Mucosa of descending colon (tissue), 3 donors: ENCODE measurements around the gene KSR1. TPM values are rescaled to one million over a fixed set of nuclear protein-coding genes. Genes with fewer than 3 reads are reported as not detected.

Experiments
- ATAC-seq: fragments of 200-7000 bp; cut with Tn5 transposase; one replicate; pipeline ENCODE4 v1.9.1; 2020; ENCODE audit warnings: mild to moderate bottlenecking, moderate library complexity
- DNase-seq, 3 donors: peaks; one replicate each; pipeline ENCODE4 v3.0.0-alpha.2; 2020
- H3K36me3 ChIP-seq: fragments of 200-600 bp; one replicate; pipeline ENCODE4 v1.8.0; 2021; ENCODE audit warnings: low read depth, mild to moderate bottlenecking
- H3K4me1 ChIP-seq: fragments of 200-600 bp; one replicate; pipeline ENCODE4 v1.8.0; 2021; ENCODE audit warnings: low read depth, mild to moderate bottlenecking
- H3K4me3 ChIP-seq: fragments of 200-600 bp; one replicate; pipeline ENCODE4 v1.8.0; 2021; ENCODE audit warnings: mild to moderate bottlenecking
- H3K9me3 ChIP-seq: fragments of 200-600 bp; one replicate; pipeline ENCODE4 v1.8.0; 2021; ENCODE audit warnings: mild to moderate bottlenecking
- intact Hi-C, 2 donors: fragments of 100-400 bp; cut with DNase I in 1 of 2; cut with micrococcal nuclease in 1 of 2; formaldehyde crosslinking; loops; one replicate each; pipeline versions ENCODE4 v1.11.0 to v1.11.1; 2022; cut with DNase I, micrococcal nuclease
- total RNA-seq, 3 donors: library from RNA; stranded (reverse); fragmentation: NEBNext Ultra II Directional in 2 of 3; extraction: Animal tissue kit (Norgen Biotek cat#: 25700) in 2 of 3; gene quantifications; one replicate each; pipeline versions ENCODE4 v1.2.1 to v1.2.4, GENCODE V29; 2021 to 2023
- TF ChIP-seq, protein P1 (sequence below): fragments of 200-600 bp; IDR thresholded peaks from one replicate; pipeline ENCODE4 v1.8.0; 2022; ENCODE audit warnings: antibody characterized with exemption, mild to moderate bottlenecking
- donor health status: DM: no; HTN: no; CAD: no; lungs with moderate emphysema.
- donor health status: DM: no; HTN: no; CAD: no.
- donor health status: DM: no; HTN: yes; CAD: no.

KSR1 gene
- total RNA-seq, 3 donors from 2014 or later = 20.5 to 50.4 (median 21.3) TPM

DNA sequence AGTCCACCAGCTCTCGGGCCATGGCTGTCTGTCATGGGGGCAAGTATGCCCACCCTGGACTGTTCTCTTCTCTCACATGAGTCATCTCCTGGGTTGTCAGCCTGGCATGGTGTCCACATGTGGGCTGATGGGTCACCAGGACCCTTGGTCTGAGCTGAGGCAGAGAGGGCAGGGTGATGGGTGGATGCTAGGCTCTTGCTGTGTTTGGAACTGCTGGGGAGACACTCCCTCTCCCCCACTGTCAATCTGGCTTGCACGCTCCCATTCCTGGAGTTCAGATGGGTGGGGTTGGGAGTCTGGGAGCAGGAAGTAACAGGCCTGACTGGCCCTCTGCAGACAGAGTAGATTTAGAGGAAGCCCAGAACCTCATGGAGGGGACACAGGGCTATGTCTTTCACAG lies 28.9 kb downstream of the KSR1 start:
- no peaks in the 10 kb centered on the region for H3K9me3 ChIP-seq
- DNase-seq (no peak), ATAC-seq (peak; percentile 72)
- no peak overlapping the region for H3K4me3 ChIP-seq
- H3K4me1 ChIP-seq = peaks cover 6% of the 10 kb centered on the region
- TF ChIP-seq, protein P1, sequence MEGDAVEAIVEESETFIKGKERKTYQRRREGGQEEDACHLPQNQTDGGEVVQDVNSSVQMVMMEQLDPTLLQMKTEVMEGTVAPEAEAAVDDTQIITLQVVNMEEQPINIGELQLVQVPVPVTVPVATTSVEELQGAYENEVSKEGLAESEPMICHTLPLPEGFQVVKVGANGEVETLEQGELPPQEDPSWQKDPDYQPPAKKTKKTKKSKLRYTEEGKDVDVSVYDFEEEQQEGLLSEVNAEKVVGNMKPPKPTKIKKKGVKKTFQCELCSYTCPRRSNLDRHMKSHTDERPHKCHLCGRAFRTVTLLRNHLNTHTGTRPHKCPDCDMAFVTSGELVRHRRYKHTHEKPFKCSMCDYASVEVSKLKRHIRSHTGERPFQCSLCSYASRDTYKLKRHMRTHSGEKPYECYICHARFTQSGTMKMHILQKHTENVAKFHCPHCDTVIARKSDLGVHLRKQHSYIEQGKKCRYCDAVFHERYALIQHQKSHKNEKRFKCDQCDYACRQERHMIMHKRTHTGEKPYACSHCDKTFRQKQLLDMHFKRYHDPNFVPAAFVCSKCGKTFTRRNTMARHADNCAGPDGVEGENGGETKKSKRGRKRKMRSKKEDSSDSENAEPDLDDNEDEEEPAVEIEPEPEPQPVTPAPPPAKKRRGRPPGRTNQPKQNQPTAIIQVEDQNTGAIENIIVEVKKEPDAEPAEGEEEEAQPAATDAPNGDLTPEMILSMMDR = no peak
- H3K36me3 ChIP-seq = no peaks in the 10 kb centered on the region
- intact Hi-C loops = no loop called here

DNA sequence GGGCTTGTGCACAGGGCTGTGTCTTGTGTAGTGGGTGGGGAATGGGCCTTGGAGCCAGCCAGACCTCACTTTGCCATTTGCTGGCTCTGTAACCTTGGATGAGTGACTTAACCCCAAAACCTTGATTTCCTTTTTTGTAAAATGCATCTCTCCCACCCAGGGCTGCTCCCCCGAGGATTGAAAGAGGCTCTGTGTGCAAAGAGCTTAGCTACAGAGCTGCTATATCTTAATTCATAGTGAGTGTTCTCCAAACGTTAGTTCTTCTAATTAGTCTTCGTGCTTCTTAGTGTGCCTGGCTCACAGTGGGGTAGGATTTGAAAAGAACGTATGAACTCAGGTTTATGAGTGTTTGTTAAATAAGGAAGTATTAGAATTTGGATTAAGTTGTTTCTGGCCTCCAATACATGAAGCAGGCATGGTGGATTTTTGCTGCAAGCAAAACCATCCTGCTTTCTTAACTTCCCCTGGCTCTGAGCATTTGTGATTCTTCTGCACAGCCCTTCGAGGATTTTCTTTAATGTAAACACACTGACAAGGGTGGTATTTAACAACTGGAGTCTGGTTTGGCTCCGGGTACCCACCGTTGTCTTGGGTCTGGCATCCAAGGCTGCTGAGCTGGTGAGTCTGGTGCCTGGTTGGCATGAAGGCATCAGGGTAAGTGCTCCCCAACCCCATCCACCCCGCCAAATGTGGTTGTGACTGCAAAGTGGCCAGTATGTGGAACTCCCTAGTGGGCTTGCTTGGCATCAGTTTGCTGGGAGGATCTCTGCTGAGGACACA lies 29.7 kb downstream of the KSR1 start:
- Histone ChIP-seq H3K4me1 (peaks cover 6% of the 10 kb centered on the region), H3K4me3 (no peak overlapping the region), H3K9me3 (no peaks in the 10 kb centered on the region), H3K36me3 (no peaks in the 10 kb centered on the region)
- DNase-seq (no peak), ATAC-seq (no peak)
- intact Hi-C loops = no loop called here
- TF ChIP-seq, protein P1 = no peak

DNA sequence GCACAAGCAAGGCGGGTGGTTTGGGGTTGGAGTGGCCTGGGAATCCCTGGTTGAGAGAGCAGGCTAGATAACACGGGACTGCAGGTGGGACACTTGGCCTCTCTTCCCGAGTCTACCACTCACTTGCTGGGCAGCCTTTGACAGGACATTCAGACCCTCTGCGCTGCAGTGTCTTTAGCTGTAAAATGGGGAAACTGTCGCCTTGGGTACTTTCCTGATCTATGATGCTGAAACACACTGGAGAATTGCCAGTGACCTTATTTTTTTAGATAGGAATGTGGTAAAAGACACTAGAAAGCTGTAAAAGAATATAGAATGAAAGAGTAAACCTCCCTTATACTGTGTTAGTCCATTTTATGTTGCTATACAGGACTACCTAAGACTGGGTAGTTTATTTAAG lies 30.5 kb downstream of the KSR1 start:
- Histone ChIP-seq H3K4me3 (no peak overlapping the region), H3K4me1 (peaks cover 6% of the 10 kb centered on the region), H3K9me3 (no peaks in the 10 kb centered on the region), H3K36me3 (no peaks in the 10 kb centered on the region)
- DNase-seq (no peak), ATAC-seq (no peak)
- intact Hi-C loops = no loop called here
- TF ChIP-seq, protein P1 = no peak

DNA sequence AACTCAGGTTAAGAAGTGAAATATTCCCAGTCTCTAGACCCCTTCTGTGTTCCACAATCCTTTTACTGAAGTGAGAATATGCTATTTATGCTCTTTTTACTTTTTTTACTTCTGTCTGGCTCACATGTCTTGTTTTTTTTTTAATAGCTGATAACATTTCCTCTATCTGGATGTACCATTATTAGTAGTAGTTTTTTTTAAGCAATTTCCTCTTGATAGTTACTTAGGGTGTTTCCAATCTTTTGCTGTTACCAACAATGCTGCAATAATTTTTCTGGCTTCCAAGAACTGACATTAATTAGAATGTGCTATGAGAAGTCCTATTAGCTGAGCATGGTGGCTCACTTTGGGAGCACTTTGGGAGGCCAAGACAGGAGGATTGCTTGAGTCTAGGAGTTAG lies 32.0 kb downstream of the KSR1 start:
- Histone ChIP-seq H3K36me3 (no peaks in the 10 kb centered on the region), H3K4me3 (no peak overlapping the region), H3K4me1 (peaks cover 6% of the 10 kb centered on the region), H3K9me3 (no peaks in the 10 kb centered on the region)
- ATAC-seq (no peak), DNase-seq (no peak)
- intact Hi-C loops = no loop called here
- TF ChIP-seq, protein P1 = no peak

DNA sequence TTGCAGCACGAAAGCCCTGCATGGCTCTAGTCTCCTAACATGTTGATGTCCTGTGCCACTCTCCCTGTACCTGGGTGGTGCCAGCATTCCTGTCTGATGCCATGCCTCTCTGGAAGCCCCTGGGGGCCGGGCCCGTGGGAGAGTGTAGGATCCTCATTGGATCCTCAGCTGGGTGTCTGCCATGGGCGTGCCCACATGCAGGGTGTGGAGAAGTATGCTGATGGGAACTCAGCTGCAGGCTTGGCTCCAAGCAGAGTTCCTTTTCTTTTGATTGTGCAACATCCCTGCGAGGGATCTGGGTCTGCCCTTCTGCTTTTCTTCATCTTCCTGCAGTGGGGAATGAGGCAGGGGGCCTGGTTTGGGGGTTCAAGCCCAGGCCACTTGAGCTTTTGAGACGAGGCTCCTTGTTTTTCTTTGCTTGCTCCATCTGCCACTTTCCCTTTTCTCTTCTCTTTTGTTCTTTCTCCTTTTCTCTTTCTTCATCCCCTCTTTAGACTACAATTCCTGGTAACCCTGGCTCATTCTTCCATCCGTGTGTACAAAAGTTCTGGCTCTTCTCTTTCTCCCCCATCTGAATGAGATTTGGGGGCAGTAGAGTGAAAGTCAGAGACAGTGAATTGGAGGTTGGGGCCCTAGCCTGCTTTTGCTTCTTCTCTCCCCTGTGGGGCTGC lies 32.9 kb downstream of the KSR1 start:
- DNase-seq = peak; percentile 53 to 81 (median 57)
- H3K36me3 ChIP-seq = no peaks in the 10 kb centered on the region
- no peak overlapping the region for H3K4me3 ChIP-seq
- TF ChIP-seq, protein P1 = no peak
- peak; percentile 76 for ATAC-seq
- intact Hi-C loops = no loop called here
- H3K9me3 ChIP-seq = no peaks in the 10 kb centered on the region
- H3K4me1 ChIP-seq = peaks cover 6% of the 10 kb centered on the region
